ENCODE measurements around the gene HHAT. TPM values are rescaled to one million over a fixed set of nuclear protein-coding genes. Genes with fewer than 3 reads are reported as not detected.

Gene HHAT
- total and polyA plus RNA-seq, 2 of the 4 experiments (the other 2 are of a cell fraction): 1.7 to 2.5 TPM

DNA sequence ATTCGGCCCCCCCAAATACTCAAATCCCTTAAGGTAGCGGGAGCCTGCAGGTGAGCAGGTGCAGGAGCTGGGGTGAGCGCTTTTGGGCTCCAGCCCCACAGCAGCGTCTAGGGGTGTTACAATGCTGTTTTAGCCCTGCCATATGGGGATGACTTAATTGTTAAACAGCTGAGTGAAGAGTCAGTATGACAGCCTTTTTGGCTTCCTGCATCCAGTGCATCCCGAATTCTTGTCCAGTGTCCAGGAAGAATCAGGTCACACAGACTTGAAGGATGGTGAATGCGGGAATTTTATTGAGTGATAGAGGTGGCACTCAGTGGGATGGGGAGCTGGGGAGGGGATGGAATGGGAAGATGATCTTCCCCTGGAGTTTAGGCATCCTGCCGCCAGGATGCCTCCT, 30.4 kb upstream of the HHAT start:
- intact Hi-C loops (cut with micrococcal nuclease): no loop called here

More for the DNA sequence above, 30.4 kb upstream of the HHAT start:
- Histone ChIP-seq H2BK5ac (ENCODE audit: low read depth, low read length, poor library complexity, severe bottlenecking) (no peak overlapping the region), H3K23ac (ENCODE audit: low read depth, low read length) (no peak overlapping the region), H3K9me3 (ENCODE audit: control insufficient read depth, insufficient read depth, low read length) (no peaks in the 10 kb centered on the region), H2AFZ (replicated peaks; ENCODE audit: low read length, poor library complexity) (no peak overlapping the region), H3K4me1 (ENCODE audit: control insufficient read depth, insufficient read depth, low read length) (peaks cover 2% of the 10 kb centered on the region; the same call in 1 of the 2 replicates), H3K18ac (ENCODE audit: low read depth, low read length) (no peak overlapping the region), H3K4me2 (ENCODE audit: low read depth, low read length) (no peak overlapping the region), H3K27me3 (ENCODE audit: control insufficient read depth, insufficient read depth, low read length) (peaks cover 35% of the 10 kb centered on the region), H2AK9ac (replicated peaks; ENCODE audit: low read depth, low read length, poor library complexity) (no peak overlapping the region), H3K9ac (ENCODE audit: low read depth, low read length) (no peak overlapping the region), H2AK5ac (ENCODE audit: low read depth, low read length) (no peak overlapping the region), H3K4ac (ENCODE audit: low read depth, low read length) (no peak overlapping the region), H3K27ac (ENCODE audit: insufficient read depth, low read length) (no peak overlapping the region), H3K9me1 (ENCODE audit: insufficient read depth, low read length) (no peaks in the 10 kb centered on the region), H4K91ac (ENCODE audit: insufficient read depth, low read depth, low read length) (no peak overlapping the region), H2BK120ac (ENCODE audit: low read depth, low read length) (no peak overlapping the region), H3K14ac (replicated peaks; ENCODE audit: low read depth, low read length) (no peak overlapping the region), H4K8ac (ENCODE audit: low read depth in 2 of 2, low read length in 2 of 2) (no peak overlapping the region), H2BK15ac (ENCODE audit: low read depth, low read length) (no peak overlapping the region), H3K56ac (ENCODE audit: extremely low read depth, insufficient read depth, low read length) (no peak overlapping the region), H4K5ac (ENCODE audit: low read depth, low read length) (no peak overlapping the region), H3K36me3 (ENCODE audit: control insufficient read depth, insufficient read depth, low read length) (no peaks in the 10 kb centered on the region), H3K79me1 (ENCODE audit: low read depth in 1 of 2, low read length in 2 of 2) (no peaks in the 10 kb centered on the region), H2BK20ac (ENCODE audit: low read depth, low read length) (no peak overlapping the region), H3K4me3 (ENCODE audit: insufficient read depth, low read depth, low read length) (no peak overlapping the region), H4K20me1 (ENCODE audit: insufficient read depth, low read length) (no peaks in the 10 kb centered on the region)
- dilution Hi-C loops (cut with HindIII; ENCODE audit: low sequenced_read_pairs, unreplicated experiment): no loop called here
- in situ Hi-C loops (cut with MboI; ENCODE audit: low sequenced_read_pairs): no loop called here
- DNase-seq (no peak), ATAC-seq (ENCODE audit: low read depth) (no peak)
- 58% methylated on average over 1 of the region's 7 CpGs; no CpG with 5 or more reads in 1 of the 2 experiments for WGBS, 2 experiments (ENCODE audit: extremely low coverage in 2 of 2, insufficient read length in 1 of 2)
- no TSS peak for BruUV-seq (replicated peaks)
- TF ChIP-seq, protein P1, sequence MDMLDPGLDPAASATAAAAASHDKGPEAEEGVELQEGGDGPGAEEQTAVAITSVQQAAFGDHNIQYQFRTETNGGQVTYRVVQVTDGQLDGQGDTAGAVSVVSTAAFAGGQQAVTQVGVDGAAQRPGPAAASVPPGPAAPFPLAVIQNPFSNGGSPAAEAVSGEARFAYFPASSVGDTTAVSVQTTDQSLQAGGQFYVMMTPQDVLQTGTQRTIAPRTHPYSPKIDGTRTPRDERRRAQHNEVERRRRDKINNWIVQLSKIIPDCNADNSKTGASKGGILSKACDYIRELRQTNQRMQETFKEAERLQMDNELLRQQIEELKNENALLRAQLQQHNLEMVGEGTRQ (IDR thresholded peaks at IDR 0.05; ENCODE audit: low read depth, low read length): no peak
- TF ChIP-seq NFE2L2 (IDR thresholded peaks at IDR 0.05; ENCODE audit: low read depth, low read length) (no peak), CEBPB (IDR thresholded peaks at IDR 0.05; ENCODE audit: low read depth, low read length) (no peak)
- CTCF ChIA-PET: no interaction called here
- POLR2A ChIA-PET (ENCODE audit: unreplicated experiment): no interaction called here
